Panc1 (cell line): ENCODE measurements around the gene LCOR. TPM values are rescaled to one million over a fixed set of nuclear protein-coding genes. Genes with fewer than 3 reads are reported as not detected.

ENCODE experiments used
- ATAC-seq: fragments of 200-7000 bp; cut with Tn5 transposase; 2 replicates; pipeline ENCODE4 v1.9.1; 2020; ENCODE audit warnings: mild to moderate bottlenecking, moderate library complexity
- BruUV-seq: library from RNA; stranded (reverse); fragments of 400-500 nt; replicated peaks from 2 replicates; lab custom pipeline; 2021; lab: Mats Ljungman, UMichigan
- CTCF ChIA-PET: fragments of 300-600 bp; sonication (Branson Sonifier 250); formaldehyde crosslinking; loops from one replicate; lab custom pipeline; 2022; ENCODE audit warnings: antibody characterized with exemption; lab: Charles Lee
- POLR2A ChIA-PET: fragments of 300-600 bp; sonication (Branson Sonifier 250); formaldehyde crosslinking; loops from one replicate; lab custom pipeline; 2022; ENCODE audit warnings: antibody characterized with exemption; lab: Charles Lee
- DNase-seq: peaks from one replicate; pipeline ENCODE4 v3.0.0-alpha.2; 2010; ENCODE audit warnings: low read depth, low spot score
- H3K27ac ChIP-seq: 2 replicates; pipeline ENCODE4 v1.5.1; 2011; ENCODE audit warnings: mild to moderate bottlenecking, low read length, inconsistent platforms
- H3K27me3 ChIP-seq: fragments of 200-500 bp; sonication (Bioruptor generic); 2 replicates; pipeline ENCODE4 v1.6.0; 2014; ENCODE audit warnings: low read length, inconsistent platforms; ENCODE audit not compliant: control insufficient read depth, insufficient read depth
- H3K36me3 ChIP-seq: fragments of 200-500 bp; sonication (Bioruptor generic); 2 replicates; pipeline ENCODE4 v1.5.1; 2014; ENCODE audit warnings: inconsistent platforms, mild to moderate bottlenecking, low read length, moderate library complexity; ENCODE audit not compliant: control insufficient read depth, insufficient read depth
- H3K4me1 ChIP-seq: 2 replicates; pipeline ENCODE4 v1.5.1; 2011; ENCODE audit warnings: inconsistent platforms, mild to moderate bottlenecking, low read length, moderate library complexity; ENCODE audit not compliant: control insufficient read depth, insufficient read depth
- H3K4me3 ChIP-seq, 2 experiments: 2 replicates each; pipeline ENCODE4 v1.5.1; 2011 to 2012; ENCODE audit warnings: low read depth in 2 of 2, low read length in 2 of 2, mild to moderate bottlenecking in 2 of 2, inconsistent platforms in 1 of 2, moderate library complexity in 1 of 2
- H3K9me3 ChIP-seq: fragments of 200-500 bp; sonication (Bioruptor generic); 2 replicates; pipeline ENCODE4 v1.5.1; 2014; ENCODE audit warnings: low read depth, mild to moderate bottlenecking, inconsistent platforms, low read length, moderate library complexity; ENCODE audit not compliant: control insufficient read depth, insufficient read depth
- POLR2AphosphoS5 ChIP-seq: IDR thresholded peaks from 2 replicates; pipeline ENCODE4 v1.6.1; 2012; ENCODE audit warnings: mild to moderate bottlenecking, low read depth, low read length, moderate library complexity
- SIN3A ChIP-seq: IDR thresholded peaks from 2 replicates; pipeline ENCODE4 v1.6.1; 2012; ENCODE audit warnings: low read depth, mild to moderate bottlenecking, low read length, moderate library complexity, borderline replicate concordance; ENCODE audit not compliant: insufficient read depth
- TCF7L2 ChIP-seq: IDR thresholded peaks from 2 replicates; pipeline ENCODE4 v1.6.1; 2011; ENCODE audit warnings: mild to moderate bottlenecking, low read depth, low read length, inconsistent platforms
- in situ Hi-C: cut with HindIII; loops from 2 replicates; pipeline ENCODE4 v1.10.0; 2016; ENCODE audit warnings: low sequenced_read_pairs, low pct_unique_long_range_greater_than_20kb
- intact Hi-C: fragments of 100-400 bp; cut with micrococcal nuclease; formaldehyde crosslinking; loops from one replicate; pipeline ENCODE4 v1.10.0; 2022; ENCODE audit not compliant: unreplicated experiment
- total RNA-seq: library from RNA; stranded (reverse); gene quantifications from one replicate; pipeline ENCODE4 v1.2.1, GENCODE V29; 2021; ENCODE audit not compliant: unreplicated experiment
- TF ChIP-seq, protein P1 (sequence below), 2 experiments: IDR thresholded peaks; 2 replicates each; pipeline ENCODE4 v1.6.1; 2011 to 2012; ENCODE audit warnings: low read depth in 2 of 2, control low read depth in 1 of 2, low read length in 1 of 2, mild to moderate bottlenecking in 1 of 2, moderate library complexity in 1 of 2; ENCODE audit not compliant: insufficient read depth in 1 of 2
- TF ChIP-seq, protein P2 (sequence below): fragments of 450-650 bp; IDR thresholded peaks from 2 replicates; pipeline ENCODE4 v1.5.1; 2017; ENCODE audit warnings: mild to moderate bottlenecking

LCOR gene
- total RNA-seq, 1 experiment from 2014 or later, result 58.0 TPM

DNA sequence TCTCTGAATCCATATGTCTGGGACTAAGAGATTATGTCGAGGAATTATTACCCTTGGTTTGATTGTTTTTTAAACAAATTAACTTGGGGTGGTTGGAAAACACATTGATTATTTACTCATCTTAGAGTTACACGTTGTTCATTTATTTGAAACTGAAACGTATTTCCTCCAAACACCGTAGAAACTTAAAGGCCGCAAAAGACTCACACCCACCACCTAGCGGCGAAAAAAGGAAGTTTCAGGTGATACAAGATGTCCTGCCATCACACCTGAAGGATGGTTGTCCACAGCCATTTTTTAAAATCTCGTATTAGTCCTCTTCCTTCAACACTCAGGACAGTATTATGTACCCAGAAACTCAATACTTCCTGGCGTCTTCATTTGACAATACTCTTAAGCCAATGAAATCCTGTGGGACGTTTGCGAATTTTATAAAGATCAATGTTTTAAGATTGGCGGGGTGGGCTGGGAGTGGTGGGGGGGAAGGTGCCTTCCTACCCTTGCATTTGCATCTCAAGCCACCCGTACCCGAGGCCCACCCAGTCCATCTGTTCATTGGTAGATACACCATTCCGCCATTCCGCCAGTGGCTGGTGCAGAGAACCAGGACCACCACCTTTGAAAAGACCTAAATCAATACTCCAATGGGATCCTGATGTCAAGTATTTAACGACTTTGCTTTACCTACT, 1.4 kb upstream of the LCOR start:
- H3K27ac ChIP-seq, result peak overlapping the region; percentile 98
- H3K36me3 ChIP-seq, result no peaks in the 10 kb centered on the region
- peaks cover 28% of the 10 kb centered on the region for H3K4me1 ChIP-seq
- H3K4me3 ChIP-seq, result no peak overlapping the region
- TF ChIP-seq, protein P1, sequence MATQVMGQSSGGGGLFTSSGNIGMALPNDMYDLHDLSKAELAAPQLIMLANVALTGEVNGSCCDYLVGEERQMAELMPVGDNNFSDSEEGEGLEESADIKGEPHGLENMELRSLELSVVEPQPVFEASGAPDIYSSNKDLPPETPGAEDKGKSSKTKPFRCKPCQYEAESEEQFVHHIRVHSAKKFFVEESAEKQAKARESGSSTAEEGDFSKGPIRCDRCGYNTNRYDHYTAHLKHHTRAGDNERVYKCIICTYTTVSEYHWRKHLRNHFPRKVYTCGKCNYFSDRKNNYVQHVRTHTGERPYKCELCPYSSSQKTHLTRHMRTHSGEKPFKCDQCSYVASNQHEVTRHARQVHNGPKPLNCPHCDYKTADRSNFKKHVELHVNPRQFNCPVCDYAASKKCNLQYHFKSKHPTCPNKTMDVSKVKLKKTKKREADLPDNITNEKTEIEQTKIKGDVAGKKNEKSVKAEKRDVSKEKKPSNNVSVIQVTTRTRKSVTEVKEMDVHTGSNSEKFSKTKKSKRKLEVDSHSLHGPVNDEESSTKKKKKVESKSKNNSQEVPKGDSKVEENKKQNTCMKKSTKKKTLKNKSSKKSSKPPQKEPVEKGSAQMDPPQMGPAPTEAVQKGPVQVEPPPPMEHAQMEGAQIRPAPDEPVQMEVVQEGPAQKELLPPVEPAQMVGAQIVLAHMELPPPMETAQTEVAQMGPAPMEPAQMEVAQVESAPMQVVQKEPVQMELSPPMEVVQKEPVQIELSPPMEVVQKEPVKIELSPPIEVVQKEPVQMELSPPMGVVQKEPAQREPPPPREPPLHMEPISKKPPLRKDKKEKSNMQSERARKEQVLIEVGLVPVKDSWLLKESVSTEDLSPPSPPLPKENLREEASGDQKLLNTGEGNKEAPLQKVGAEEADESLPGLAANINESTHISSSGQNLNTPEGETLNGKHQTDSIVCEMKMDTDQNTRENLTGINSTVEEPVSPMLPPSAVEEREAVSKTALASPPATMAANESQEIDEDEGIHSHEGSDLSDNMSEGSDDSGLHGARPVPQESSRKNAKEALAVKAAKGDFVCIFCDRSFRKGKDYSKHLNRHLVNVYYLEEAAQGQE (IDR thresholded peaks at IDR 0.05; ENCODE audit: insufficient read depth in 1 of 2, low read depth in 2 of 2, low read length in 1 of 2), result no peak
- TF ChIP-seq, protein P2, sequence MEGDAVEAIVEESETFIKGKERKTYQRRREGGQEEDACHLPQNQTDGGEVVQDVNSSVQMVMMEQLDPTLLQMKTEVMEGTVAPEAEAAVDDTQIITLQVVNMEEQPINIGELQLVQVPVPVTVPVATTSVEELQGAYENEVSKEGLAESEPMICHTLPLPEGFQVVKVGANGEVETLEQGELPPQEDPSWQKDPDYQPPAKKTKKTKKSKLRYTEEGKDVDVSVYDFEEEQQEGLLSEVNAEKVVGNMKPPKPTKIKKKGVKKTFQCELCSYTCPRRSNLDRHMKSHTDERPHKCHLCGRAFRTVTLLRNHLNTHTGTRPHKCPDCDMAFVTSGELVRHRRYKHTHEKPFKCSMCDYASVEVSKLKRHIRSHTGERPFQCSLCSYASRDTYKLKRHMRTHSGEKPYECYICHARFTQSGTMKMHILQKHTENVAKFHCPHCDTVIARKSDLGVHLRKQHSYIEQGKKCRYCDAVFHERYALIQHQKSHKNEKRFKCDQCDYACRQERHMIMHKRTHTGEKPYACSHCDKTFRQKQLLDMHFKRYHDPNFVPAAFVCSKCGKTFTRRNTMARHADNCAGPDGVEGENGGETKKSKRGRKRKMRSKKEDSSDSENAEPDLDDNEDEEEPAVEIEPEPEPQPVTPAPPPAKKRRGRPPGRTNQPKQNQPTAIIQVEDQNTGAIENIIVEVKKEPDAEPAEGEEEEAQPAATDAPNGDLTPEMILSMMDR, result peak; percentile 92
- no peak for ATAC-seq
- ChIA-PET POLR2A (interaction anchor here (0.6 kb wide), 1 partner anchor 1580 kb away, joined by 3 read pairs; no protein-coding TSS in a partner anchor), CTCF (interaction anchor here (1.8 kb wide), 1 partner anchor 190 kb away, joined by 11 read pairs; no protein-coding TSS in a partner anchor)
- intact Hi-C loops, result loop anchor here (2.0 kb wide), 3 partner anchors 66 to 434 kb away; no protein-coding TSS in a partner anchor
- no peaks in the 10 kb centered on the region for H3K27me3 ChIP-seq
- in situ Hi-C loops, result no loop called here
- BruUV-seq, result no TSS peak
- peak; percentile 74 for DNase-seq
- H3K9me3 ChIP-seq, result no peaks in the 10 kb centered on the region

DNA sequence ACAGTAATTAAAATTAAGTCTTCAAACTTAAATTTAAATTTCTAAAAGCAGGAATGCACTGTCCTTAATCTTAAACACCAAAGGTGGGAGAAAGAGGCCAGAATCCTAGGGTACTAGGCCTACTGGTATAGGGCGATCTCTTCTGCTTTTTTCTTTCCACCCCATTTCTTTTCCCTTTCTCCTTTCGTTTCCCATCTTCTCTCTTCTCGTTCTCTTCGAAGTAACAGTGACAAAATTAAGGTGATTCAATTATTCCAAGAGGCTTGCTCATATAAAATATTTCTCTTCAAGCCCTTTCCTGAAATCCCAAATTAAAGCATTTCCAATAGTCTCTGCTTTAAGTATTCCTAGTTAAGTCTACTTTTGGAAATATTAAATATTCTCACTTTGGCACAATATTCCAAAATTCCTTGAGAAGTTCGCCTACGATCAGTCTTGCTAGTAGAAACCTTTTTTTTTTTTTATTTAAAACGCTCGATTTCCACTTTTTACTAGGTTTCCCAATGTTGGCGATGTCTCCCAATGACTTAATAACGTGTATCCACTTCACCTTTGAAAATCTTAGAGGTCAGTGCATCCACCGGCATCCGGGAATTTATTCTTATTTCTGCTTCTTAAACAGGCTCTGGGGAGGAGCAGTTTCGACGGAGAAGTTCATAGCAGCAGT, 765 bp upstream of the LCOR start:
- peak; percentile 47 for DNase-seq
- H3K36me3 ChIP-seq, result no peaks in the 10 kb centered on the region
- in situ Hi-C loops (no loop called here), intact Hi-C loops (loop anchor here (2.0 kb wide), 3 partner anchors 67 to 435 kb away; no protein-coding TSS in a partner anchor)
- POLR2A ChIA-PET, result no interaction called here
- peaks cover 35% of the 10 kb centered on the region for H3K4me1 ChIP-seq
- ATAC-seq, result no peak
- peak overlapping the region; percentile 98 for H3K27ac ChIP-seq
- H3K9me3 ChIP-seq, result no peaks in the 10 kb centered on the region
- TSS peak; percentile 97 for BruUV-seq
- no peaks in the 10 kb centered on the region for H3K27me3 ChIP-seq
- TF ChIP-seq, protein P2, result no peak
- no peak for TF ChIP-seq POLR2AphosphoS5
- no peak for TF ChIP-seq TCF7L2
- no peak for TF ChIP-seq SIN3A
- TF ChIP-seq, protein P1 (IDR thresholded peaks at IDR 0.05; ENCODE audit: insufficient read depth in 1 of 2, low read depth in 2 of 2, low read length in 1 of 2), result no peak
- CTCF ChIA-PET, result no interaction called here
- peak overlapping the region; percentile 60 to 77 for H3K4me3 ChIP-seq
